NCI-H2029 treated with DMSO at 0.1 percent for 48 hours (cell line): Measurements from ENCODE around the gene WSB1.
A peak's percentile ranks its signal among the peaks of the same experiment; 100 is the strongest.
"Not testable (repeated sequence)": the region's sequence is repeated elsewhere in the genome, so short reads cannot be mapped to it uniquely, and the experiment has no call there.

Experiments used
- DNase-seq: peaks from one replicate; lab custom pipeline; 2025; lab: John Stamatoyannopoulos, UW

The WSB1 gene

DNA sequence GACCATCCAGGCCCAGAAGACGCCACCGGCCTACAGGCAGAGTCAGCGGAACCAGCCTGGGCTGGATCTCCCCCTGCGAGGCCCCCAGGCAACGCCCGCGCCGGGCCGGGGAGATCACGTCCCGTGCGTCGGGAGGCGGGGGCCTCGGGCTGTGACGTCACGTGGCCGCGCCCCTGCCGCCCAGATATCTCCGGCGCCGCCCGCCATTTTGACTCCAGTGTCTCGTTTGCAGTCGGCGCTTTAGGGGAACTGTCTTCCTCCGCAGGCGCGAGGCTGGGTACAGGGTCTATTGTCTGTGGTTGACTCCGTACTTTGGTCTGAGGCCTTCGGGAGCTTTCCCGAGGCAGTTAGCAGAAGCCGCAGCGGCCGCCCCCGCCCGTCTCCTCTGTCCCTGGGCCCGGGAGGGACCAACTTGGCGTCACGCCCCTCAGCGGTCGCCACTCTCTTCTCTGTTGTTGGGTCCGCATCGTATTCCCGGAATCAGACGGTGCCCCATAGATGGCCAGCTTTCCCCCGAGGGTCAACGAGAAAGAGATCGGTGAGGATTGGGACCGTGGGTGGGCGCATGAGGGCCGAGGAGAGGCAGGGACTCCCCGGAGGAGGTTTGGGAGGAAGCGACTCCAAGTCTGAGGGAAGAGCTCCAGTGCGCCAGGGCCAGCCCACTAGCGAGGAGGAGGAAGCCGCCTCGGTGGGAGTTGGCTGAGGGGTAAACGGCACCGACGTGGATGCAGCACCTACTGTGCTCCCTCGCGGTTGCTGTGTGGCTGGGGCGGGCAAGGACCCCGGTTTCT, at the start of gene WSB1:
Gene WSB1, plus strand, starts transcription at position 217 of the 791 bp plus-strand sequence. Its CDS starts 282 bp downstream, at position 499.
- DNase-seq = peak; percentile 71

- DNase-seq = no peak
These were observed 49.3 kb upstream of the WSB1 start for GRCh38 chr17:27244491-27245223.

- DNase-seq = peak; percentile 52
These were observed 48.7 kb upstream of the WSB1 start for GRCh38 chr17:27245230-27245696.

- no peak for DNase-seq
These were observed 47.4 kb upstream of the WSB1 start for GRCh38 chr17:27246537-27246936.

DNA sequence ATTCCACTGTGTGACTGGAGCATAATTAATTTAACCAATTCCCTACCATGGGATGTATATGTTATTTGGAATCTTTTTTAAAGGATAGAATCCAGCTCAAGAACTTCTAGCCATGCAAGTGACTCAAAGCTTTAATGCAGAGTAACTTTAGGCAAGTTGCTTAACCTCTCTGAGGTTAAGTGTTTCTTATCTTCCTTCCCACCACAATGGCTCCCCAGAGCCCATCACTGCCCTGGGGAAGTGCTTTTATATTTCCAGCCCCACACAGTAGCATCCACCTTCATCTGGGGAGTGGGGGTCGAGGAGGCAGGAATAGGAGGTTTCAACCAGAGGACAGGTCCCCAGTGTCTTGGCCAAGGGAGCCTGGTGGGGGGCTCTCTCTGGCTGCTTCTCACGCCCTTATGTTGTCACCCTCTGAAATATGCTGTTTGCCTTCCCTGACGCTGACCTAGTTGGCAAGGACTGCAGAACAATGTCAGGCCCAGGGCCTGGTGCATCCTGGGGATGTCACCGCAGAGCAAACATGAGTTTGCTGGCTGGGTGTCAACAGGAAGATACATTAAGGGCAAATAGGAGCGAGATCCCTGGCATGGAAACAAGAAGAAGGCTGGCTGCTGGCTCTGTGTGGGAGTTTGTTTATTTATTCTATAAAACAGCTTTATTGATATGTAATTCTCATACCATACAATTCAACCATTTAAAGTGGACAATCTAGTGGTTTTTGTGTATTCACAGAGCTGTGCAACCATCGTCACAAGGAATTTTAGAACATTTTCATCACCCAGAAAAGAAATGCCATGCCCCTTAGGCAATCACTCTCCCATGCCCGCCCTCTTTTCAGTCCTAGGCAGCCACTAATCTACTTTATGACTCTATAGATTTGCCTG, 46.6 kb upstream of the WSB1 start:
- DNase-seq = peak; percentile 95

DNA sequence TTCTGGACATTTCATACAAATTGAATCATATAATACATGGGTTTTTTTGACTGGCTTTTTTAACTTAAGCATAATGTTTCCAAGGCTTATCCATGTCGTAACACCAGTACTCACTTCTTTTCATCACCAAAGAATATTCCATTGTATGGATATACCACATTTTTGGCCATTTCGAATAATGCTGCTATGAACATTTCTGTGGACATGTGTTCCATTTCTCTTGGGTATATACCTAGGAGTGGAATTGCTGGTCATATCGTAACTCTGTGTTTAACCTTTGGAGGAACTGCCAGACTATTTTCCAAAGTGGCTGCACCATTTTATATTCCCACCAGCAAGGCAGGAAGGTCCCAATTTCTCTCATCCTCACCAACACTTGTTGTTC, 46.0 kb upstream of the WSB1 start:
- no peak for DNase-seq

DNA sequence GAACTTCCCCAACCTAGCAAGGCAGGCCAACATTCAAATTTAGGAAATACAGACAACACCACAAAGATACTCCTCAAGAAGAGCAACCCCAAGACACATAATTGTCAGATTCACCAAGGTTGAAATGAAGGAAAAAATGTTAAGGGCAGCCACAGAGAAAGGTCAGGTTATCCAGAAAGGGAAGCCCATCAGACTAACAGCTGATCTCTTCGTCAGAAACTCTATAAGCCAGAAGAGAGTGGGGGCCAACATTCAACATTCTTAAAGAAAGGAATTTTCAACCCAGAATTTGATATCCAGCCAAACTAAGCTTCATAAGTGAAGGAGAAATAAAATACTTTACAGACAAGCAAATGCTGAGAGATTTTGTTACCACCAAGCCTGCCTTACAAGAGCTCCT, 43.1 kb upstream of the WSB1 start:
- DNase-seq = not testable (repeated sequence)

GRCh38 chr17:27254802-27255201, 39.1 kb upstream of the WSB1 start:
- not testable (repeated sequence) for DNase-seq

GRCh38 chr17:27256225-27257030, 37.5 kb upstream of the WSB1 start:
- DNase-seq = no peak

- DNase-seq = no peak
These were observed 36.9 kb upstream of the WSB1 start for GRCh38 chr17:27257031-27257357.

DNA sequence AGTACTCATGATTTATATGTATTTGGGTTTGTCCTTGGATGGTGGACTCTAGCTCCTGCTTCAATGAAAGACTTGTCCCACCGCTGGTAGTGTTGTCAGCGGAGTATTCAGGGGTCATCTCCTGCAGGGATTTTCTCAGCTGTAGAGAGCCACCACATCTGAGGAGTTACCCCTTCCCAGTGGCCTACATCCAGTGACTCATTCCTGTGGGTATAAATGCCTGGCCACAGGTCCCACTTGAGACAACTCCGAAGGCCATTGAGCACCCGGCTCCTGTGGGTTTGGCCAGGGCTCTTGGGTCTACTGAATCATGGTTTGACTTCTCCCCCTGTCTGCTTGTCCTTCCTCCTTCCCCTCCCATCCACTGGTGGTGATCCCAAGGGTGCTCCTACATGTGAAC, 34.6 kb upstream of the WSB1 start:
- DNase-seq = no peak

DNA sequence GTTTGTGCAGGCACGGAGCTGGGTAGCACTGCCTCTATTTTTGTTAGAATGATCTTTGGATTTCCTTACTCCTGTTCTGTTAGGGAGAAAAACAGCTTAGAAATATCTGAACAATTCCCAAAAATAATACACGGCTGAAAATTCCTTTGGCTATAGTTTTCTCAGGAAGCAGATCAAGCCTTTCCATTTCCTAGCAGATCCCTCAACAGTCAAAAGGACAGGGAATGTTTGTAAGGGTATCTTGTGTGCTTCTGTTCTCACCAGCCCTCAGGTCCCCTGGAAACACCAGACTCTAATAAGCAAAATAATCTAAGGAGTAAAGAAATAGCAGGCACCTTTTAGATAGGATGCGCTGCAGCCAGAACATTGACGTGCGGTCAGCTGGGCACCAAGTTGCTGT, 30.5 kb upstream of the WSB1 start:
- DNase-seq = no peak

- DNase-seq = no peak
These were observed 29.7 kb upstream of the WSB1 start for GRCh38 chr17:27264068-27264812.

DNA sequence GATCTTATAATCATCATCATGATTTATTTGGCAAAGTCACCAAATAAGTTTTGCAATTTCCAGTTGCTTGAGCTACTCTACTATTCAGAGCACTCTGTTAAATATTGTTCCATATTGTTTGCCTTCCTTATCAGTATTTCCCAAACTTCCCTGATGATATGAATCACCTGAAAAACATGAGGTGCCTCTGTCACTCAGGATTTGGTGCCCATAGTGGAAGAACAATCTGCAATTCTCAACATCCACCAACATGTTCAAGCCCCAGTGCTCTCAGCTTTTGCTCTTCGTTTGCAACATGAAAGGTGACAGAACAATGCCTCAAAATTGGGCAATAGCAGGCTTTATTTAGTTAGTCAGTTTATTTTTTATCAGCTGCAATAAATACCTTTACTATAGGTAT, 28.6 kb upstream of the WSB1 start:
- no peak for DNase-seq

GRCh38 chr17:27266228-27266627, 27.7 kb upstream of the WSB1 start:
- no peak for DNase-seq

- no peak for DNase-seq
These were observed 25.4 kb upstream of the WSB1 start for GRCh38 chr17:27268394-27269085.

DNA sequence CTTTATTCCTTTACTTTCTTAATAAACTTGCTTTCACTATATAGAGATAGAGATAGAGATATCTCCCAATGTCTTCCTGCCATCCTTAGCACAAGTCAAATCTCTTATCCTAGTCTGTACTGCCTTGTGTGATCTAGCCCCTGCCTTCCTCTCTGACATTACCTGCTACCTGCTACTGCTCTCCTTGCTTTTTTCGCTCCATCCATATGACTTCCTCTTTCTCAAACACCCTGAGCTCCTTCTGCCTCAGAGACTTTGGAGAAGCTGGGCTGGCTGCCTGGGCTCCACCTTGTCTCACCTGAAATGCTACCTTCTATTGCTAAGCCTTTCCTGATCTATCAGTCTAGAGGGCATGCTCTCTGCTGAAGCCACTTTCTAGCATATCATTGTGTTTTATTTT, 24.7 kb upstream of the WSB1 start:
- DNase-seq = no peak

GRCh38 chr17:27269974-27270373, 23.9 kb upstream of the WSB1 start:
- no peak for DNase-seq

- no peak for DNase-seq
These were observed 17.2 kb upstream of the WSB1 start for GRCh38 chr17:27276653-27277156.

GRCh38 chr17:27279132-27279531, 14.8 kb upstream of the WSB1 start:
- DNase-seq = not testable (repeated sequence)
